GM21528 (cell line): ENCODE measurements around the gene PTPMT1.
A peak's percentile ranks its signal among the peaks of the same experiment; 100 is the strongest.

ENCODE experiments used
- ATAC-seq: cut with Tn5 transposase; IDR thresholded peaks from one replicate; pipeline ENCODE4 v1.9.1; 2021; ENCODE audit warnings: mild to moderate bottlenecking, moderate library complexity; ENCODE audit not compliant: unreplicated experiment, low FRiP score

PTPMT1 gene

DNA sequence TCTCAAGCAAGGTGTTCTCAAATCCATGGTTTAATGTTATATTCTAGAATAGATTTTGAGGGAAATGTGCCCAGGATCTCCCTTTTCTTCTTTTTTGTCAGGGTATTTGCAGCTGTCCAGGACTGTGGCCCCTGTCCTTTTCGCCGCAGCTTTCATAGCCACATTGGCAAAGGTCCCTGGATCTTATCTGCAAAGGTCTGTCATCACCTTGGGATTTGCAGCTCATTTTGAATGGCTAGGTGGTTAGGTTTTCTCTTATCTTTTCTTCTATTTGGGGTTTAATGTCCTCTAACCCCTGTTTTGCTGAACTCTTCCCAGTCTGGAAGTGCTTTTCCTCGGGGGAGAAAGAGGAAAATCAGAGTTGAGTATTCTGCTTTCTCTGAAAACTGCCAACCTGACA, 40.5 kb downstream of the PTPMT1 start:
- no peak for ATAC-seq

GRCh38 chr11:47606731-47607130, 41.3 kb downstream of the PTPMT1 start:
- no peak for ATAC-seq

GRCh38 chr11:47607380-47607779, 42.0 kb downstream of the PTPMT1 start:
- ATAC-seq = no peak

DNA sequence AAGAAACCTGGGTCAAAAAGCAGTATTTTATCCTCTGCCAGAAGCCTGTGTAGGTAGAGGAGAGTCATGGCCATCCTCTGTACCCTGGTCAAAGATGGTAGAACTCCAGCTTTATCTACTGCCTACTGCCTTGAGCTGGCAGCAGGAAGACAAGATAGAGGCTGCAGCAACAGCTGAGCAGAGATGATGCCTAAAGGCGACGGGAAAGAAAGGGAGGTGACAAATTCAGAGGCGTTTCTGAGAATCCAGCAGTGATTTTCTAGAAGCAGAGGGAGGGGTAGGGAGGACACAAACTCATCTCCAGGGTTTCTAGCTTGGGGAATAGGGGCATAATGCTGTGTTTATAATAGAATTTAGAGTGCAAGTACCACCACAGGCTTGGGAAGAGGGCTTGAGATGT, 44.3 kb downstream of the PTPMT1 start:
- no peak for ATAC-seq

GRCh38 chr11:47611348-47611794, 46.0 kb downstream of the PTPMT1 start:
- ATAC-seq = peak; percentile 81

GRCh38 chr11:47615249-47615648, 49.9 kb downstream of the PTPMT1 start:
- ATAC-seq = no peak

DNA sequence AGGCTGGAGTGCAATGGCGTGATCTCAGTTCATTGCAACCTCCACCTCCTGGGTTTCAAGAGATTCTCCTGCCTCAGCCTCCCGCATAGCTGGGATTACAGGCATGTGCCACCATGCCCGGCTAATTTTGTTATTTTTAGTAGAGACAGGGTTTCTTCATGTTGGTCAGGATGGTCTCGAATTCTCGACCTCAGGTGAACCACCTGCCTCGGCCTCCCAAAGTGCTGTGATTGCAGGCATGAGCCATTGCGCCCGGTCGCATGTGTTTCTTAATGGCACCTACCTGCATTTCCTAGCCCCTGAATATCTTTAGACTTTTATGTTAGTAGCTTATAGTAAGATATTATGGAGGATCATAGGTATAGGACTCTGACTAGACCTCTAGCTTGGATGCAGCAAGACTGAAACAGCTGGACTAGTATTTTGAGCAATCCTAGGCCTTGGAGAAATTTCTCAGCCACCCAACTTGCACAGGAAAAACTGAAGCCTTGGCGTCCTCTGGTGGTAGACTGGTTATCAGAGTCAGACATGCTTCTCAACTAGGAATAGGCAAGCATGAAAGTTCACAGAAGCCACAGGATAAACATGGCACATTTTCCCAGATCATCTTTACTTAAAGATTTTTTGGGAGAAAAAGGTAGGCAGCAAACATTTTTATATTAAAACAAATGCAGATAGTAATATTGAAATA, 51.5 kb downstream of the PTPMT1 start:
- ATAC-seq = no peak

DNA sequence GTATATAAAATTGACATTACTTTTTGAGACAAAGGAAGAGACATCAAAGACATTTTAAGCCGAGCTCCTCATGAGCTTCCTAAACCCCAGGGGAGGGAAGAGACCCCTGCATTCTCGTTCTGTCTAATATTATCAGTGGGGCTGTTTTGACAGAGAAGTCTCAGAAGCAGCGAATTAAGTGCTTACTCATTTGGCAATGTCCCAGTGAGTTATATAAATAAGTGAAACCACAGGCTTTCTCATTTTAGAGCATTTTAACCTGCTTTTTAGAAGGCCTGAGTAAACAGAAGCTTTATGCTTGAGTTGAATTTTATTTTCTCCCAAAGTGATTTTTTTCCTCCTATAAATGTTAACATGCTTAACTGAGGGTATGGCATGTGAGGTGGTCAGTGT, 52.0 kb downstream of the PTPMT1 start:
- no peak for ATAC-seq

DNA sequence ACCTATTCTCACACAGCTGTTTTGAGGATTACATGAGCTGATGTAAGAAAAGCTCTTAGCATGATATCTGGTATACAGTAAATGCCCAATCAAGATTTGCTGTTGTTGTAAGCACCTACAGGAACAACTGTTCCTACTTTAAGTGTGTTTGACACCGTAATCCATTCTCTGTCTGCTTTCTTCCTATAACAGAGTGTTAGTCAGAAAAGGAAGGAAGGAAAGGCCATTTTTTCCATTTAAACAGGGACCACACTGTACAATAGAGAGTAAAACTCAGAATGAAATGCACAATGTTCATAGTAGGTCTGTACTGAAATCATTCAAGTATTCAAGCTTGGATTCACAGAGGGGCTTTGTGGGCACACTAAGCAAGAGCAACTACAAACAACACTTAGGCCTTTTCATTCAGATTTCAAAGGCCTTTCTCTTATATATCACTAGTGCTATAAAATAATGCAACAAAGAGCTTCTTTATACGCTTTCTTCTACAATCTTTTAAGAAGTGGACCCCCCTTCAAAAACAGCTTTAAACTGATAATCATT, 55.5 kb downstream of the PTPMT1 start:
- ATAC-seq = no peak
